Measurements from ENCODE around the gene HMGB1.

Gene HMGB1

GRCh38 chr13:30429721-30430694, 35.7 kb downstream of the HMGB1 start:
- no peak for DNase-seq (ENCODE audit: low spot score)

GRCh38 chr13:30429235-30429634, 36.5 kb downstream of the HMGB1 start:
- DNase-seq (ENCODE audit: low spot score): no peak

- DNase-seq (ENCODE audit: low spot score): no peak
Observed at GRCh38 chr13:30423891-30424290, 41.8 kb downstream of the HMGB1 start.

- DNase-seq (ENCODE audit: low spot score): peak; percentile 37
Observed at GRCh38 chr13:30422054-30422839, 43.5 kb downstream of the HMGB1 start, which contains the start of gene UBE2L5. UBE2L5 (plus strand) TSS chr13:30422493; CDS start chr13:30427991, 5,498 bp downstream.

- peak; percentile 56 for DNase-seq (ENCODE audit: low spot score)
Observed at GRCh38 chr13:30421093-30422053, 44.4 kb downstream of the HMGB1 start.

- no peak for DNase-seq (ENCODE audit: low spot score)
Observed at GRCh38 chr13:30418717-30419459, 46.8 kb downstream of the HMGB1 start.

- no peak for DNase-seq (ENCODE audit: low spot score)
Observed at GRCh38 chr13:30418075-30418716, 47.5 kb downstream of the HMGB1 start.

- DNase-seq (ENCODE audit: low spot score): no peak
Observed at GRCh38 chr13:30416471-30416870, 49.3 kb downstream of the HMGB1 start.

- no peak for DNase-seq (ENCODE audit: low spot score)
Observed at GRCh38 chr13:30415430-30416030, 50.2 kb downstream of the HMGB1 start.

GRCh38 chr13:30413842-30414241, 51.9 kb downstream of the HMGB1 start:
- no peak for DNase-seq (ENCODE audit: low spot score)

GRCh38 chr13:30412346-30412745, 53.4 kb downstream of the HMGB1 start:
- no peak for DNase-seq (ENCODE audit: low spot score)

- DNase-seq (ENCODE audit: low spot score): no peak
Observed at GRCh38 chr13:30410705-30411125, 55.0 kb downstream of the HMGB1 start.

- no peak for DNase-seq (ENCODE audit: low spot score)
Observed at GRCh38 chr13:30409886-30410704, 55.6 kb downstream of the HMGB1 start.

- peak; percentile 73 for DNase-seq (ENCODE audit: low spot score)
Observed at GRCh38 chr13:30408319-30409101, 57.2 kb downstream of the HMGB1 start.

- no peak for DNase-seq (ENCODE audit: low spot score)
Observed at GRCh38 chr13:30406779-30407416, 58.8 kb downstream of the HMGB1 start.
